ENCODE measurements around the gene HHIPL1.

HHIPL1 gene

DNA sequence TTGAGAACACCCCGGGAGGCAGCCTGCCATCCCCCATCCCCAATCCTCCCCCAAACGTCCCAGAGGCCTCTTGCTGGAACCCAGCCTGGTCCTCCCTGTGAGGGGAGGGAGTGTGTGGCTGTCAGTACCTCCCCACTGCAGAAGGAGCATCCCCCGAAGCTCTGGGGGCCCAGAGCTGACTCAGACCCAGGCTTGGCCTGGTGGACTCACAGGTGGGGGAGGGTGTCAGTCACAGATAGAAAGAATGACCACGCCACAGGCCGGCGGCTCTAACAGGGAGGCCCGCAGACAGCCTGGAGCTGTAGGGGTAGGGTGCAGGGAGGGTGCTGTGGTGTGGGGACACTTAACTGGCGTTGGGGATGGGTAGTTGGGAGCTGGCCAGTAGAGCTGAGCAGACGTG lies 5.3 kb downstream of the HHIPL1 start:
- H3K9me3 ChIP-seq (ENCODE audit: control insufficient read depth, low read length) = no peaks in the 10 kb centered on the region
- H3K4me3 ChIP-seq (ENCODE audit: extremely low read depth, insufficient read depth, low read length, poor library complexity, severe bottlenecking) = no peak overlapping the region
- no peaks in the 10 kb centered on the region for H3K36me3 ChIP-seq (ENCODE audit: control insufficient read depth, insufficient read depth, low read length)
- H3K27ac ChIP-seq (ENCODE audit: low read depth, low read length, severe bottlenecking) = no peak overlapping the region
- WGBS, 2 experiments (ENCODE audit: insufficient coverage in 2 of 2) = 89 to 97% methylated on average over 7 of the region's 9 CpGs
- peaks cover 3% of the 10 kb centered on the region for H3K4me1 ChIP-seq (ENCODE audit: control insufficient read depth, insufficient read depth, low read length, poor library complexity, severe bottlenecking)

GRCh38 chr14:99651953-99652746 lies 7.2 kb downstream of the HHIPL1 start:
- Histone ChIP-seq H3K36me3 (ENCODE audit: control insufficient read depth, insufficient read depth, low read length) (no peaks in the 10 kb centered on the region), H3K9me3 (ENCODE audit: control insufficient read depth, low read length) (no peaks in the 10 kb centered on the region), H3K4me1 (ENCODE audit: control insufficient read depth, insufficient read depth, low read length, poor library complexity, severe bottlenecking) (peaks cover 3% of the 10 kb centered on the region), H3K27ac (ENCODE audit: low read depth, low read length, severe bottlenecking) (no peak overlapping the region), H3K4me3 (ENCODE audit: extremely low read depth, insufficient read depth, low read length, poor library complexity, severe bottlenecking) (no peak overlapping the region)
- WGBS, 2 experiments (ENCODE audit: insufficient coverage in 2 of 2) = 92 to 93% methylated on average over 30 to 31 of the region's 32 CpGs

DNA sequence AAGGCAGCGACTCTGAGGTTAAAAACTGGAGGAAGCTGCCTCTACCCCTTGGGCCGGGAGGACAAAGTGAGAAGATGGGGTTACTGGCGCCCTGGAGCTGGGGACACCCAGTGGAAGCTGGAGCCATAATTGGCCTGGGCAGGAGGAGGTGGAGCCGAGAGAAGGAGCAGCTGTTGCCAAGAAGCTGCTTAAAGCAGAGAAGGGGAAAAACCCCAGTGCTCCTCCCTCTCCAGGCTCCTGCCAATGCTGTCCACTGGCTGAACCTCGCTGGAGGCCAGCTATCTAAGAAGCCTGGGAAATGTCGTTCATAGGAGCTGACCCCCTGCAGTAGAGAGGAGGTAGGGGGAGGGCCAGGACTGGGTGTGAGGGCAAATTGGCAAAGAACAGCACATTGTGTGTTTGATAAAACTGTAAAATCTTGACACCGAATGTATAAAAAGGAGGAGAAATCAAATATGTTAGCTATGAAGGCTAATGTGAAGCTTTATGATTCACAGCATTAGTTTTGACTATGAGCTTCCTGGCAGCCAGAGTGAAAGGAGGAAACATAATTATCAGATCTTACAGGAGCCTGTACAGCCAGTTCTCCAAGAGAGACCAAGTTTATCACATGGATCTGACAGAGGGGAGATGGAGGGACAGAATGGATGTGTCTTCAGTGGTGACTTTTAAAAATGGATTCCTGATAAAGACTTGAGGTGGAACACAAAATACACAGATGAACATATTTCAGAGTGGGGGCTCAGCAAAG lies 9.5 kb downstream of the HHIPL1 start:
- no peak overlapping the region for H3K4me3 ChIP-seq (ENCODE audit: extremely low read depth, insufficient read depth, low read length, poor library complexity, severe bottlenecking)
- no peaks in the 10 kb centered on the region for H3K9me3 ChIP-seq (ENCODE audit: control insufficient read depth, low read length)
- 61 to 73% methylated on average over 6 to 7 of the region's 7 CpGs for WGBS, 2 experiments (ENCODE audit: insufficient coverage in 2 of 2)
- H3K4me1 ChIP-seq (ENCODE audit: control insufficient read depth, insufficient read depth, low read length, poor library complexity, severe bottlenecking) = peaks cover 3% of the 10 kb centered on the region
- H3K36me3 ChIP-seq (ENCODE audit: control insufficient read depth, insufficient read depth, low read length) = no peaks in the 10 kb centered on the region
- no peak overlapping the region for H3K27ac ChIP-seq (ENCODE audit: low read depth, low read length, severe bottlenecking)

DNA sequence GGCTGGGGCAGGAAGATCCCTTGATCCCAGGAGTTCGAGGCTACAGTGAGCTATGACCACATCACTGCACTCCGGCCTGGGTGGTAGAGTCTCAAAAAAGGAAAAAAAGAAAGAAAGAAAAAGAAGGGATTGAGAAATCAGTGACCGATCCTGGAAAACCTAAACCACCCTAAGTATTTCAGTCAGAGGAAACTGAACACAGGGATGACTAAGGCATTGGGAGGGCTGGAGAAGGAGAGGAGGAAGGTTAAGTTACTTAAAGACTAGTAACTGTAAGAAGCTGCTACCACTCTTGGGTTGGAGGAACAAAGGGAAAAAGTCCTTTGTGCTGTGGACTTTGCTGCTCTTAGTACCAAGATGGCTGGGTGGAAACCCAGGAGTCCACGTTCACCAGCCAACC lies 10.6 kb downstream of the HHIPL1 start:
- 100% methylated on average over 1 to 3 of the region's 4 CpGs for WGBS, 2 experiments (ENCODE audit: insufficient coverage in 2 of 2)

GRCh38 chr14:99656171-99656570 lies 11.2 kb downstream of the HHIPL1 start:
- no peaks in the 10 kb centered on the region for H3K36me3 ChIP-seq (ENCODE audit: control insufficient read depth, insufficient read depth, low read length)
- peaks cover 13% of the 10 kb centered on the region for H3K4me1 ChIP-seq (ENCODE audit: control insufficient read depth, insufficient read depth, low read length, poor library complexity, severe bottlenecking)
- 96 to 100% methylated on average over 3 of the region's 5 CpGs for WGBS, 2 experiments (ENCODE audit: insufficient coverage in 2 of 2)

More for the DNA sequence above, 10.6 kb downstream of the HHIPL1 start:
- H3K9me3 ChIP-seq (ENCODE audit: control insufficient read depth, low read length) = no peaks in the 10 kb centered on the region
- peaks cover 6% of the 10 kb centered on the region for H3K4me1 ChIP-seq (ENCODE audit: control insufficient read depth, insufficient read depth, low read length, poor library complexity, severe bottlenecking)
- no peak overlapping the region for H3K27ac ChIP-seq (ENCODE audit: low read depth, low read length, severe bottlenecking)
- H3K4me3 ChIP-seq (ENCODE audit: extremely low read depth, insufficient read depth, low read length, poor library complexity, severe bottlenecking) = no peak overlapping the region
- H3K36me3 ChIP-seq (ENCODE audit: control insufficient read depth, insufficient read depth, low read length) = no peaks in the 10 kb centered on the region

GRCh38 chr14:99657645-99658155 lies 12.8 kb downstream of the HHIPL1 start:
- H3K36me3 ChIP-seq (ENCODE audit: control insufficient read depth, insufficient read depth, low read length) = no peaks in the 10 kb centered on the region
- 75 to 86% methylated on average over 1 of the region's 1 CpG for WGBS, 2 experiments (ENCODE audit: insufficient coverage in 2 of 2)
- no peaks in the 10 kb centered on the region for H3K9me3 ChIP-seq (ENCODE audit: control insufficient read depth, low read length)
- H3K4me1 ChIP-seq (ENCODE audit: control insufficient read depth, insufficient read depth, low read length, poor library complexity, severe bottlenecking) = peaks cover 13% of the 10 kb centered on the region
- no peak overlapping the region for H3K4me3 ChIP-seq (ENCODE audit: extremely low read depth, insufficient read depth, low read length, poor library complexity, severe bottlenecking)
- H3K27ac ChIP-seq (ENCODE audit: low read depth, low read length, severe bottlenecking) = no peak overlapping the region

More at GRCh38 chr14:99656171-99656570, 11.2 kb downstream of the HHIPL1 start:
- H3K9me3 ChIP-seq (ENCODE audit: control insufficient read depth, low read length) = no peaks in the 10 kb centered on the region
- H3K4me3 ChIP-seq (ENCODE audit: extremely low read depth, insufficient read depth, low read length, poor library complexity, severe bottlenecking) = no peak overlapping the region
- H3K27ac ChIP-seq (ENCODE audit: low read depth, low read length, severe bottlenecking) = no peak overlapping the region

DNA sequence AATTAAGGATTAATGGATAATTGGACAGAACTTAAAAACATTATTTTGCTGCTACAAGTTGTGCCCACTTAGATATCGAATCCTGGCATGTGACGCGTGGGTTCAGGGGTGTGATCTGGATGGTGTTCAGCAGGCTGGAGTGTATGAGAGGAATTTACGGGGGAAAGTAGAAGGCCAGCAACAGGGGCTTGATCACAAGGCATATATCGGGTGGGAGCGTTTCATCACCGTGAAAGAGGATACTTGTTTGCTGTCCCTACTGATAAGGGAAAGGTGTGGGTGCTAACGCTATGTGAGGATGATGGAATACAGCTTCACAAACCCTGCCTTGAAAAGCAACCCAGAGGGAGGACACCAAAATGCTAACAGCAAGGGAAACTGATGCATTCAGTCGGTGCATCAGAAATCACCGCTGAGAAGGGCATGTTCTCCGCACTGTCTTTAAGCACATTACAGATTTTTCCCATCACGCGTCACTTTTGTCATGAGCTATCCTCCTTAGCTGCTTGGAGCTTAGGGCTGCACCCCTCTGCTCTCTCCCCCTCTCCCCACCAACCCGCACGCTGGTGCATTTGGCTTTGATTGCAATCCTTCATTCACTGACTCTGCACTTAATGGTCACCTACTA lies 13.4 kb downstream of the HHIPL1 start:
- no peak overlapping the region for H3K27ac ChIP-seq (ENCODE audit: low read depth, low read length, severe bottlenecking)
- peaks cover 14% of the 10 kb centered on the region for H3K4me1 ChIP-seq (ENCODE audit: control insufficient read depth, insufficient read depth, low read length, poor library complexity, severe bottlenecking)
- H3K4me3 ChIP-seq (ENCODE audit: extremely low read depth, insufficient read depth, low read length, poor library complexity, severe bottlenecking) = no peak overlapping the region
- no peaks in the 10 kb centered on the region for H3K36me3 ChIP-seq (ENCODE audit: control insufficient read depth, insufficient read depth, low read length)
- no peaks in the 10 kb centered on the region for H3K9me3 ChIP-seq (ENCODE audit: control insufficient read depth, low read length)
- WGBS, 2 experiments (ENCODE audit: insufficient coverage in 2 of 2) = 86 to 90% methylated on average over 15 of the region's 15 CpGs

GRCh38 chr14:99659333-99659741 lies 14.4 kb downstream of the HHIPL1 start:
- 80 to 86% methylated on average over 37 to 49 of the region's 58 CpGs for WGBS, 2 experiments (ENCODE audit: insufficient coverage in 2 of 2)
- Histone ChIP-seq H3K4me3 (ENCODE audit: extremely low read depth, insufficient read depth, low read length, poor library complexity, severe bottlenecking) (no peak overlapping the region), H3K27ac (ENCODE audit: low read depth, low read length, severe bottlenecking) (no peak overlapping the region), H3K36me3 (ENCODE audit: control insufficient read depth, insufficient read depth, low read length) (no peaks in the 10 kb centered on the region), H3K4me1 (ENCODE audit: control insufficient read depth, insufficient read depth, low read length, poor library complexity, severe bottlenecking) (peaks cover 24% of the 10 kb centered on the region), H3K9me3 (ENCODE audit: control insufficient read depth, low read length) (no peaks in the 10 kb centered on the region)

- no peak overlapping the region for H3K4me3 ChIP-seq (ENCODE audit: extremely low read depth, insufficient read depth, low read length, poor library complexity, severe bottlenecking)
- peaks cover 31% of the 10 kb centered on the region for H3K4me1 ChIP-seq (ENCODE audit: control insufficient read depth, insufficient read depth, low read length, poor library complexity, severe bottlenecking)
- WGBS, 2 experiments (ENCODE audit: insufficient coverage in 2 of 2) = 62 to 63% methylated on average over 34 to 36 of the region's 37 CpGs
- no peak overlapping the region for H3K27ac ChIP-seq (ENCODE audit: low read depth, low read length, severe bottlenecking)
- no peaks in the 10 kb centered on the region for H3K36me3 ChIP-seq (ENCODE audit: control insufficient read depth, insufficient read depth, low read length)
- no peaks in the 10 kb centered on the region for H3K9me3 ChIP-seq (ENCODE audit: control insufficient read depth, low read length)
Observed at GRCh38 chr14:99660006-99660566, 15.2 kb downstream of the HHIPL1 start.

GRCh38 chr14:99660794-99661193 lies 15.9 kb downstream of the HHIPL1 start:
- Histone ChIP-seq H3K36me3 (ENCODE audit: control insufficient read depth, insufficient read depth, low read length) (no peaks in the 10 kb centered on the region), H3K4me3 (ENCODE audit: extremely low read depth, insufficient read depth, low read length, poor library complexity, severe bottlenecking) (no peak overlapping the region), H3K9me3 (ENCODE audit: control insufficient read depth, low read length) (no peaks in the 10 kb centered on the region), H3K4me1 (ENCODE audit: control insufficient read depth, insufficient read depth, low read length, poor library complexity, severe bottlenecking) (peaks cover 31% of the 10 kb centered on the region), H3K27ac (ENCODE audit: low read depth, low read length, severe bottlenecking) (no peak overlapping the region)
- WGBS, 2 experiments (ENCODE audit: insufficient coverage in 2 of 2) = 44% methylated on average over 2 of the region's 4 CpGs; no CpG with 5 or more reads in 1 of the 2 experiments

Data from mesodermal cell (in vitro differentiated cells).